GM23338 (cell line): Measurements from ENCODE around the gene HAPLN3.

Source experiments
- CREB1 ChIP-seq: fragments of 250-450 bp; sonication (Bioruptor Pico); IDR thresholded peaks from 2 replicates; pipeline ENCODE4 v1.5.0; 2020; ENCODE audit warnings: low read depth, mild to moderate bottlenecking, moderate library complexity
- CTCF ChIP-seq, 2 experiments: fragments of 200-600 bp in 1 of 2; sonication (generic) in 1 of 2; conservative IDR thresholded peaks; 2 replicates each; pipeline versions ENCODE4 v1.5.1 to v1.6.1; 2016 to 2017; ENCODE audit warnings: antibody characterized with exemption in 2 of 2, low read depth in 2 of 2, mild to moderate bottlenecking in 2 of 2, moderate library complexity in 1 of 2
- ETS1 ChIP-seq: IDR thresholded peaks from 2 replicates; pipeline ENCODE4 v1.6.1; 2016; ENCODE audit warnings: antibody characterized with exemption
- EZH2 ChIP-seq: fragments of 200-600 bp; sonication (generic); IDR thresholded peaks from one replicate; pipeline ENCODE4 v1.8.0; 2017; ENCODE audit warnings: antibody characterized with exemption, mild to moderate bottlenecking, low read depth; ENCODE audit not compliant: unreplicated experiment
- EZH2phosphoT487 ChIP-seq: fragments of 200-600 bp; sonication (generic); IDR thresholded peaks from one replicate; pipeline ENCODE4 v1.8.1; 2018; ENCODE audit warnings: antibody characterized with exemption; ENCODE audit not compliant: unreplicated experiment
- POLR2AphosphoS5 ChIP-seq: IDR thresholded peaks from 2 replicates; pipeline ENCODE4 v1.6.1; 2016; ENCODE audit warnings: antibody characterized with exemption, low read depth
- REST ChIP-seq: IDR thresholded peaks from one replicate; pipeline ENCODE4 v1.6.1; 2018; ENCODE audit warnings: antibody characterized with exemption; ENCODE audit not compliant: unreplicated experiment
- STAT1 ChIP-seq: IDR thresholded peaks from one replicate; pipeline ENCODE4 v1.6.1; 2016; ENCODE audit warnings: antibody characterized with exemption; ENCODE audit not compliant: unreplicated experiment

- TF ChIP-seq EZH2 (no peak), CTCF (conservative IDR thresholded peaks at IDR 0.05; ENCODE audit: low read depth in 2 of 2) (no peak), REST (no peak), POLR2AphosphoS5 (no peak), ETS1 (no peak), CREB1 (no peak), STAT1 (no peak), EZH2phosphoT487 (no peak)
These were observed 44.1 kb upstream of the HAPLN3 start for GRCh38 chr15:88939486-88939806.
